VCaP (cell line): Measurements from ENCODE around the gene ZNF587B.
"Not testable (repeated sequence)": the region's sequence is repeated elsewhere in the genome, so short reads cannot be mapped to it uniquely, and the experiment has no call there.

Source experiments
- H3K27ac ChIP-seq: fragments of 450-650 bp; 2 replicates; pipeline ENCODE4 v1.5.1; 2017
- CTCF ChIP-seq: fragments of 450-650 bp; conservative IDR thresholded peaks from 2 replicates; pipeline ENCODE4 v1.5.1; 2017; ENCODE audit warnings: mild to moderate bottlenecking, moderate library complexity

Gene ZNF587B

GRCh38 chr19:57888560-57889231 is 58.6 kb downstream of the ZNF587B start, which contains the start of gene ZNF814:
Gene ZNF814 (minus strand): TSS chr19:57889037. CDS start chr19:57888802, 235 bp downstream.
- TF ChIP-seq CTCF = no peak
- H3K27ac ChIP-seq = peak within 1 kb of the TSS; percentile 94

GRCh38 chr19:57890706-57891105 is 60.6 kb downstream of the ZNF587B start:
- H3K27ac ChIP-seq = not testable (repeated sequence)
